ENCODE results near the gene ZBTB7C. TPM values are rescaled to one million over a fixed set of nuclear protein-coding genes. Genes with fewer than 3 reads are reported as not detected.

ZBTB7C gene
- polyA plus RNA-seq, 1 donor (not counting 4 experiments of a cell fraction or from before 2014, with no cell fraction given): 0.58 TPM

DNA sequence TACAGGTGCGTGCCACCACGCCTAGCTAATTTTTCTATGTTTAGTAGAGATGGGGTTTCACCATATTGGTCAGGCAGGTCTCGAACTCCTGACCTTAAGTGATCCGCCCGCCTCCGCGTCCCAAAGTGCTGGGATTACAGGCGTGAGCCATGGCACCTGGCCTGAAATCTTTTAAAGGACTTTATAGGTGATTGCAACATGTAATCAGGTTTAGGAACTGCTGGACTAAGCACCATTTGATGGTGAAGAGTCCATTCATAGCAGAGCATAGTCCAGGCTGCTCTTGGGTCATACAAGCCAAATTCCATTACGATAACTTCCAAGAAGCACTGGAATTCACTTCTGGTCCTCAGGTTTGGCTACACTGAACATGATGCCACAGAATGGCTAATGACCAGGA, 278.1 kb downstream of the ZBTB7C start:
- Histone ChIP-seq H3K9me3 (ENCODE audit: control insufficient read depth, low read depth, low read length) (no peaks in the 10 kb centered on the region), H3K9me1 (ENCODE audit: control insufficient read depth, extremely low read depth, insufficient read depth, low read length) (no peaks in the 10 kb centered on the region), H3K27me3 (ENCODE audit: control insufficient read depth, extremely low read depth, insufficient read depth, low read length) (peaks cover 13% of the 10 kb centered on the region), H2AFZ (ENCODE audit: control insufficient read depth, low read length) (no peak overlapping the region), H3K79me2 (ENCODE audit: control insufficient read depth, insufficient read depth, low read length) (no peaks in the 10 kb centered on the region), H3K36me3 (ENCODE audit: control insufficient read depth in 2 of 2, extremely low read depth in 1 of 2, insufficient read depth in 2 of 2, low read length in 2 of 2) (no peaks in the 10 kb centered on the region), H3K9ac (ENCODE audit: control insufficient read depth, extremely low read depth, insufficient read depth, low read length) (no peak overlapping the region), H3K4me2 (ENCODE audit: control insufficient read depth, extremely low read depth, insufficient read depth, low read depth, low read length) (no peak overlapping the region), H3K4me1 (ENCODE audit: control insufficient read depth, extremely low read depth, insufficient read depth, low read length) (peaks cover 8% of the 10 kb centered on the region), H3K27ac (ENCODE audit: control insufficient read depth, insufficient read depth, low read length) (no peak overlapping the region), H3K4me3 (ENCODE audit: control insufficient read depth in 2 of 3, extremely low read depth in 1 of 3, insufficient read depth in 2 of 3, low read depth in 1 of 3, low read length in 3 of 3) (no peak overlapping the region), H4K20me1 (ENCODE audit: control insufficient read depth, extremely low read depth, insufficient read depth, low read length) (no peaks in the 10 kb centered on the region)
- DNase-seq (ENCODE audit: low read depth, low spot score) (no peak), FAIRE-seq (no peak)
- TF ChIP-seq EZH2 (IDR thresholded peaks at IDR 0.05; ENCODE audit: low read length): no peak
- TF ChIP-seq, protein P1, sequence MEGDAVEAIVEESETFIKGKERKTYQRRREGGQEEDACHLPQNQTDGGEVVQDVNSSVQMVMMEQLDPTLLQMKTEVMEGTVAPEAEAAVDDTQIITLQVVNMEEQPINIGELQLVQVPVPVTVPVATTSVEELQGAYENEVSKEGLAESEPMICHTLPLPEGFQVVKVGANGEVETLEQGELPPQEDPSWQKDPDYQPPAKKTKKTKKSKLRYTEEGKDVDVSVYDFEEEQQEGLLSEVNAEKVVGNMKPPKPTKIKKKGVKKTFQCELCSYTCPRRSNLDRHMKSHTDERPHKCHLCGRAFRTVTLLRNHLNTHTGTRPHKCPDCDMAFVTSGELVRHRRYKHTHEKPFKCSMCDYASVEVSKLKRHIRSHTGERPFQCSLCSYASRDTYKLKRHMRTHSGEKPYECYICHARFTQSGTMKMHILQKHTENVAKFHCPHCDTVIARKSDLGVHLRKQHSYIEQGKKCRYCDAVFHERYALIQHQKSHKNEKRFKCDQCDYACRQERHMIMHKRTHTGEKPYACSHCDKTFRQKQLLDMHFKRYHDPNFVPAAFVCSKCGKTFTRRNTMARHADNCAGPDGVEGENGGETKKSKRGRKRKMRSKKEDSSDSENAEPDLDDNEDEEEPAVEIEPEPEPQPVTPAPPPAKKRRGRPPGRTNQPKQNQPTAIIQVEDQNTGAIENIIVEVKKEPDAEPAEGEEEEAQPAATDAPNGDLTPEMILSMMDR (optimal IDR thresholded peaks at IDR 0.05 in 1 of 3, IDR thresholded peaks at IDR 0.05 in 1 of 3, conservative IDR thresholded peaks at IDR 0.05 in 1 of 3; ENCODE audit: extremely low read depth in 1 of 3, insufficient read depth in 2 of 3, low read length in 3 of 3): no peak
- dilution Hi-C loops (cut with MboI; ENCODE audit: extremely low pct_ligation_motif_present, low sequenced_read_pairs): no loop called here

DNA sequence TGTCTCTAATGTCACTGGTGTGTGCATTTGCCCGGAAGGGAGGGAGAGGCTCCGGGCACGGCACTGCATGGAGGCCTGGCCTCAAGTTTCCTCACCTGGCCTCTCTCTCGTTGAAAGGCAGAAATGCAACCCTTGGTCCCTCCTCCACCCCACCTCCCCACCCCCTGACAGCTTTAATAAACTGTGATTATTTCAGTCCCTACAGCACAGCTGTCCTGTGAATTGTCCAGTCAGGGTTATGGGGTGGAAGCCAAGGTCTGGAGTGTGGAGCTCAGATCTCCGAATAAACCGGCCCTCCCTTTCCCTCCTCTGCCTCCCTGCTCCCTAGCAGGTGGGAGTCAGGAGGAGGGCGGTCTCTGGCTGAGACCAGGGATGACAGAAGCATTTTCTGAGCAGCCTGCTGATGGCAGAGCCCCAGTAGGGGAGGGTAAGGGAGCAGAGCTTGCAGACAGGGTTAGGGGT, 279.5 kb downstream of the ZBTB7C start:
- Histone ChIP-seq H3K27me3 (ENCODE audit: control insufficient read depth, extremely low read depth, insufficient read depth, low read length) (peaks cover 6% of the 10 kb centered on the region), H3K79me2 (ENCODE audit: control insufficient read depth, insufficient read depth, low read length) (no peaks in the 10 kb centered on the region), H3K9me1 (ENCODE audit: control insufficient read depth, extremely low read depth, insufficient read depth, low read length) (no peaks in the 10 kb centered on the region), H4K20me1 (ENCODE audit: control insufficient read depth, extremely low read depth, insufficient read depth, low read length) (no peaks in the 10 kb centered on the region), H3K4me3 (ENCODE audit: control insufficient read depth in 2 of 3, extremely low read depth in 1 of 3, insufficient read depth in 2 of 3, low read depth in 1 of 3, low read length in 3 of 3) (no peak overlapping the region), H2AFZ (ENCODE audit: control insufficient read depth, low read length) (no peak overlapping the region), H3K9me3 (ENCODE audit: control insufficient read depth, low read depth, low read length) (no peaks in the 10 kb centered on the region), H3K9ac (ENCODE audit: control insufficient read depth, extremely low read depth, insufficient read depth, low read length) (no peak overlapping the region), H3K27ac (ENCODE audit: control insufficient read depth, insufficient read depth, low read length) (no peak overlapping the region), H3K4me1 (ENCODE audit: control insufficient read depth, extremely low read depth, insufficient read depth, low read length) (peaks cover 8% of the 10 kb centered on the region), H3K4me2 (ENCODE audit: control insufficient read depth, extremely low read depth, insufficient read depth, low read depth, low read length) (no peak overlapping the region), H3K36me3 (ENCODE audit: control insufficient read depth in 2 of 2, extremely low read depth in 1 of 2, insufficient read depth in 2 of 2, low read length in 2 of 2) (no peaks in the 10 kb centered on the region)
- no peak for FAIRE-seq
- dilution Hi-C loops (cut with MboI; ENCODE audit: extremely low pct_ligation_motif_present, low sequenced_read_pairs): no loop called here
- DNase-seq (ENCODE audit: low read depth, low spot score): no peak
- TF ChIP-seq EZH2 (IDR thresholded peaks at IDR 0.05; ENCODE audit: low read length): no peak
- TF ChIP-seq, protein P1 (optimal IDR thresholded peaks at IDR 0.05 in 1 of 3, IDR thresholded peaks at IDR 0.05 in 1 of 3, conservative IDR thresholded peaks at IDR 0.05 in 1 of 3; ENCODE audit: extremely low read depth in 1 of 3, insufficient read depth in 2 of 3, low read length in 3 of 3): no peak
